H1 (cell line): ENCODE measurements around the gene L3HYPDH. TPM values are rescaled to one million over a fixed set of nuclear protein-coding genes. Genes with fewer than 3 reads are reported as not detected.

Experiments
- CTCF ChIA-PET: fragments of 300-600 bp; sonication (Branson Sonifier 250); formaldehyde crosslinking; loops from one replicate; lab custom pipeline; 2021; ENCODE audit not compliant: partially characterized antibody; lab: Charles Lee
- POLR2A ChIA-PET: fragments of 300-600 bp; sonication (Branson Sonifier 250); formaldehyde crosslinking; loops from one replicate; lab custom pipeline; 2021; ENCODE audit warnings: inconsistent platforms; ENCODE audit not compliant: partially characterized antibody; lab: Charles Lee
- DNase-seq, 2 experiments: peaks; one replicate each; pipeline versions ENCODE4 v3.0.0 to v3.0.0-alpha.2; 2010 to 2022; ENCODE audit warnings: low spot score in 2 of 2, low read depth in 1 of 2, mixed read lengths in 1 of 2
- FAIRE-seq: peaks from 2 replicates; lab custom pipeline; 2011; peaks lifted over from hg19 to GRCh38; lab: Jason Lieb, UNC
- H2AFZ ChIP-seq: 2 replicates; pipeline ENCODE4 v1.8.1; 2012; ENCODE audit warnings: low read length, inconsistent platforms
- H2AK5ac ChIP-seq: 2 replicates; pipeline ENCODE4 v1.6.1; 2013; ENCODE audit warnings: low read depth, low read length
- H2BK120ac ChIP-seq: replicated peaks from 2 replicates; pipeline ENCODE3; 2013; ENCODE audit warnings: low read depth, low read length, inconsistent platforms
- H2BK12ac ChIP-seq: 2 replicates; pipeline ENCODE4 v1.6.1; 2013; ENCODE audit warnings: low read depth, low read length
- H2BK15ac ChIP-seq: 2 replicates; pipeline ENCODE4 v1.6.1; 2013; ENCODE audit warnings: low read length
- H2BK20ac ChIP-seq: 2 replicates; pipeline ENCODE4 v1.6.1; 2013; ENCODE audit warnings: low read length
- H2BK5ac ChIP-seq: 2 replicates; pipeline ENCODE4 v1.6.1; 2013; ENCODE audit warnings: low read depth, low read length
- H3K14ac ChIP-seq: 2 replicates; pipeline ENCODE4 v1.6.1; 2013; ENCODE audit warnings: inconsistent platforms; ENCODE audit not compliant: insufficient read length
- H3K18ac ChIP-seq: 2 replicates; pipeline ENCODE4 v1.6.1; 2013; ENCODE audit warnings: low read length; ENCODE audit errors: extremely low read depth
- H3K23ac ChIP-seq: 2 replicates; pipeline ENCODE4 v1.6.1; 2013; ENCODE audit warnings: inconsistent platforms; ENCODE audit not compliant: insufficient read length
- H3K23me2 ChIP-seq: 2 replicates; pipeline ENCODE4 v1.6.1; 2013; ENCODE audit warnings: low read depth, low read length
- H3K27ac ChIP-seq: 2 replicates; pipeline ENCODE4 v1.6.1; 2011; ENCODE audit warnings: low read depth, low read length, inconsistent platforms
- H3K27me3 ChIP-seq, 4 experiments: replicated peaks in 1 of 4; 1 replicate in 1 of 4; 2 replicates in 3 of 4; pipeline versions ENCODE4 v1.6.1 to v1.8.1; 2011 to 2013; ENCODE audit warnings: low read length in 3 of 4, mild to moderate bottlenecking in 3 of 4, inconsistent platforms in 2 of 4, mixed read lengths in 2 of 4, moderate library complexity in 1 of 4; ENCODE audit not compliant: control insufficient read depth in 3 of 4, insufficient read depth in 3 of 4; ENCODE audit errors: extremely low read depth in 1 of 4
- H3K36me3 ChIP-seq, 4 experiments: 2 replicates each; pipeline versions ENCODE4 v1.6.1 to v1.8.1; 2011 to 2013; ENCODE audit warnings: mild to moderate bottlenecking in 4 of 4, low read length in 3 of 4, moderate library complexity in 2 of 4, control low read depth in 1 of 4, inconsistent platforms in 1 of 4; ENCODE audit not compliant: insufficient read depth in 4 of 4, control insufficient read depth in 2 of 4
- H3K4ac ChIP-seq: replicated peaks from 2 replicates; pipeline ENCODE3; 2013; ENCODE audit warnings: low read length, low read depth, mixed read lengths, inconsistent platforms; ENCODE audit not compliant: insufficient read length
- H3K4me1 ChIP-seq, 4 experiments: replicated peaks in 1 of 4; 1 replicate in 1 of 4; 2 replicates in 3 of 4; pipeline versions ENCODE4 v1.6.1 to v1.8.1; 2011 to 2013; ENCODE audit warnings: low read length in 3 of 4, inconsistent platforms in 2 of 4, mixed read lengths in 1 of 4; ENCODE audit not compliant: insufficient read depth in 4 of 4, control insufficient read depth in 3 of 4
- H3K4me2 ChIP-seq, 2 experiments: 2 replicates each; pipeline versions ENCODE4 v1.6.1 to v1.8.1; 2011 to 2013; ENCODE audit warnings: low read depth in 2 of 2, low read length in 2 of 2, control low read depth in 1 of 2, inconsistent platforms in 1 of 2, mild to moderate bottlenecking in 1 of 2; ENCODE audit not compliant: insufficient read depth in 1 of 2
- H3K4me3 ChIP-seq, 4 experiments: fragments of 200-600, 300-600 bp in 1 of 4; sonication (generic), shearing (Covaris generic), sonication (Bioruptor Twin) in 1 of 4; 2 replicates each; pipeline versions ENCODE4 v1.5.1 to v1.8.1; 2011 to 2016; ENCODE audit warnings: low read length in 4 of 4, low read depth in 3 of 4, control low read depth in 2 of 4, inconsistent platforms in 2 of 4, mild to moderate bottlenecking in 2 of 4, mixed read lengths in 1 of 4, moderate library complexity in 1 of 4; ENCODE audit not compliant: insufficient read depth in 2 of 4; ENCODE audit errors: extremely low read depth in 1 of 4
- H3K56ac ChIP-seq: replicated peaks from 2 replicates; pipeline ENCODE3; 2013; ENCODE audit warnings: low read depth, mild to moderate bottlenecking, mixed read lengths, low read length, inconsistent platforms; ENCODE audit not compliant: insufficient read length
- H3K79me1 ChIP-seq: 2 replicates; pipeline ENCODE4 v1.6.1; 2013; ENCODE audit warnings: low read depth, low read length, control low read depth
- H3K79me2 ChIP-seq, 2 experiments: 2 replicates each; pipeline versions ENCODE4 v1.6.1 to v1.8.1; 2012 to 2013; ENCODE audit warnings: low read length in 2 of 2, mild to moderate bottlenecking in 2 of 2, inconsistent platforms in 1 of 2; ENCODE audit not compliant: insufficient read depth in 2 of 2, control insufficient read depth in 1 of 2
- H3K9ac ChIP-seq, 4 experiments: replicated peaks in 1 of 4; 1 replicate in 1 of 4; 2 replicates in 3 of 4; pipeline versions ENCODE4 v1.6.1 to v1.8.1; 2011 to 2013; ENCODE audit warnings: low read depth in 3 of 4, low read length in 3 of 4, control low read depth in 2 of 4, mild to moderate bottlenecking in 2 of 4, moderate library complexity in 2 of 4, inconsistent platforms in 1 of 4; ENCODE audit errors: extremely low read depth in 1 of 4
- H3K9me3 ChIP-seq, 2 experiments: 2 replicates each; pipeline versions ENCODE4 v1.6.1 to v1.8.1; 2012 to 2013; ENCODE audit warnings: mild to moderate bottlenecking in 2 of 2, moderate library complexity in 2 of 2, control low read depth in 1 of 2, inconsistent platforms in 1 of 2, low read depth in 1 of 2, low read length in 1 of 2, mixed read lengths in 1 of 2; ENCODE audit not compliant: insufficient read depth in 2 of 2
- H4K20me1 ChIP-seq, 2 experiments: replicated peaks in 1 of 2; 2 replicates each; pipeline versions ENCODE3 to v1.8.1; 2011 to 2013; ENCODE audit warnings: inconsistent platforms in 2 of 2, low read length in 2 of 2, mild to moderate bottlenecking in 1 of 2; ENCODE audit not compliant: insufficient read depth in 2 of 2, control insufficient read depth in 1 of 2
- H4K5ac ChIP-seq: 2 replicates; pipeline ENCODE4 v1.6.1; 2013; ENCODE audit warnings: low read length, low read depth, mixed read lengths, inconsistent platforms; ENCODE audit not compliant: insufficient read length
- H4K8ac ChIP-seq: 2 replicates; pipeline ENCODE4 v1.8.0; 2013; ENCODE audit warnings: mild to moderate bottlenecking, moderate library complexity, low read length, inconsistent platforms; ENCODE audit not compliant: insufficient read depth; ENCODE audit errors: extremely low read depth
- H4K91ac ChIP-seq: replicated peaks from 2 replicates; pipeline ENCODE3; 2013; ENCODE audit warnings: low read length, mixed read lengths, inconsistent platforms; ENCODE audit not compliant: insufficient read length
- BACH1 ChIP-seq: IDR thresholded peaks from 2 replicates; pipeline ENCODE4 v1.6.1; 2012; ENCODE audit warnings: low read length, improper control_type of control experiment
- CBX5 ChIP-seq: fragments of 300-800, 300-1000 bp; sonication (generic); IDR thresholded peaks from 2 replicates; pipeline ENCODE4 v1.7.1; 2016; ENCODE audit warnings: antibody characterized with exemption, low read length, low read depth
- CHD2 ChIP-seq: IDR thresholded peaks from 2 replicates; pipeline ENCODE4 v1.6.1; 2012; ENCODE audit warnings: low read length, improper control_type of control experiment
- GTF2F1 ChIP-seq: IDR thresholded peaks from 2 replicates; pipeline ENCODE4 v1.6.1; 2012; ENCODE audit warnings: low read depth, low read length, improper control_type of control experiment, borderline replicate concordance
- HDAC2 ChIP-seq, 2 experiments: fragments of 300-600 bp in 1 of 2; sonication (generic) in 1 of 2; IDR thresholded peaks; 2 replicates each; pipeline ENCODE4 v1.6.1; 2011 to 2012; ENCODE audit warnings: low read depth in 2 of 2, low read length in 2 of 2, mild to moderate bottlenecking in 2 of 2, moderate library complexity in 2 of 2, borderline replicate concordance in 1 of 2, inconsistent platforms in 1 of 2
- KDM1A ChIP-seq: fragments of 200-600, 300-600 bp; sonication (generic); IDR thresholded peaks from 2 replicates; pipeline ENCODE4 v1.7.1; 2016; ENCODE audit warnings: mild to moderate bottlenecking, low read length, borderline replicate concordance
- KDM4A ChIP-seq: IDR thresholded peaks from one replicate; pipeline ENCODE4 v1.7.1; 2012; ENCODE audit warnings: low read depth, mild to moderate bottlenecking, moderate library complexity, low read length, inconsistent platforms; ENCODE audit not compliant: severe bottlenecking
- POLR2AphosphoS5 ChIP-seq: IDR thresholded peaks from 2 replicates; pipeline ENCODE4 v1.6.1; 2011; ENCODE audit warnings: low read depth, low read length
- RXRA ChIP-seq: IDR thresholded peaks from 2 replicates; pipeline ENCODE4 v1.6.1; 2011; ENCODE audit warnings: low read depth, mild to moderate bottlenecking, low read length, moderate library complexity; ENCODE audit not compliant: insufficient read depth
- SAP30 ChIP-seq: fragments of 300-600 bp; sonication (generic); IDR thresholded peaks from 2 replicates; pipeline ENCODE4 v1.7.1; 2012; ENCODE audit warnings: low read length, moderate library complexity, mild to moderate bottlenecking, inconsistent platforms; ENCODE audit not compliant: insufficient read depth, insufficient replicate concordance
- ZNF274 ChIP-seq: IDR thresholded peaks from 2 replicates; pipeline ENCODE4 v1.7.0; 2012; ENCODE audit warnings: low read length, borderline replicate concordance; ENCODE audit errors: extremely low read depth
- WGBS, 2 experiments: shearing (Covaris generic) in 1 of 2; methylation state at CpG; one replicate each; pipeline versions ENCODE4 v1.1.6 to v1.1.7; 2013 to 2015; ENCODE audit warnings: low lambda C conversion rate in 2 of 2, mixed read lengths in 2 of 2, inconsistent platforms in 1 of 2, low coverage in 1 of 2, missing lambda C conversion rate in 1 of 2; ENCODE audit not compliant: insufficient replicate concordance in 2 of 2, insufficient coverage in 1 of 2, insufficient read length in 1 of 2; ENCODE audit errors: extremely low coverage in 1 of 2, missing lambda C conversion rate in 1 of 2; 5-methylcytosine and 5-hydroxymethylcytosine counted together
- polyA plus RNA-seq, 7 experiments: library from polyadenylated mRNA; depleted of rRNA in 3 of 7; stranded (reverse) in 5 of 7; unstranded in 2 of 7; fragments of >200 nt in 5 of 7; fragments of 200-250 nt in 2 of 7; gene quantifications; 1 replicate in 5 of 7; 2 replicates in 1 of 7; 4 replicates in 1 of 7; pipeline versions ENCODE4 v1.2.1 to v1.2.3, GENCODE V29; 2011 to 2013; ENCODE audit warnings: missing spikeins in 2 of 7, mixed read lengths in 2 of 7
- total RNA-seq: library from RNA; stranded (reverse); fragmentation: NEBNext Ultra II Directional; extraction: Animal tissue kit (Norgen Biotek cat#: 25700); gene quantifications from 2 replicates; pipeline ENCODE4 v1.2.1, GENCODE V29; 2021
- TF ChIP-seq, protein P1 (sequence below): IDR thresholded peaks from 2 replicates; pipeline ENCODE4 v1.6.1; 2012; ENCODE audit warnings: inconsistent platforms

Gene L3HYPDH
- total and polyA plus RNA-seq, 2 of the 8 experiments (the other 6 are each of a cell fraction or from before 2014, with no cell fraction given): 11.2 to 15.8 TPM

DNA sequence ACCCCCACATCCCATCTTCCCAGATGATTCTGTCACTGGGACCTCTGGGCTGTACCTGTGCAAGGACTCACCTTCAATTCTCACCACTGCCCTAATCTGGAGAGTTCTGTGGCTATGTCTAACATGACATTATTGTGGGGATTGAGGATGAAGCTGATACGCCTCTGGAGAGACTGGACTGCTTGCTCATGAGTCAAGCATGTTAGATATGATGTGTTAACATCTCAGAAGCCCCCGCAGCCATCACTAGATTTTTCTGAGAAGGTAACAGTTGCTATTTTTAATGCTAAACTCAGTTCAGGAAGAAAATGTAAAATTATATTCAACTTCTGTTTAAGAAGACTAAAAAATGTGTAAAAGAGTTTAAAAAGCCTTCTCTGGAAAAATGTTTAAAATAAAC is 25.8 kb upstream of the L3HYPDH start:
- no peak overlapping the region for H3K14ac ChIP-seq
- H3K79me2 ChIP-seq: no peaks in the 10 kb centered on the region
- H2AFZ ChIP-seq: no peak overlapping the region
- H2AK5ac ChIP-seq: no peak overlapping the region
- H2BK5ac ChIP-seq: no peak overlapping the region
- no peak overlapping the region for H4K8ac ChIP-seq
- no peak overlapping the region for H2BK12ac ChIP-seq
- H2BK120ac ChIP-seq: no peak overlapping the region
- H3K4me1 ChIP-seq: peaks cover 0 to 3% (median under 1%) of the 10 kb centered on the region in 4 experiments; a peak in 2 of 7 replicates
- no peak overlapping the region for H3K27ac ChIP-seq
- no peak overlapping the region for H2BK20ac ChIP-seq
- ChIA-PET POLR2A (no interaction called here), CTCF (interaction anchor here (0.8 to 14.6 kb wide), 7 partner anchors 52 to 388 kb away, joined by 4 to 462 read pairs (median 5); partner anchors contain the start of gene CCDC175)
- H3K79me1 ChIP-seq: no peaks in the 10 kb centered on the region
- FAIRE-seq: no peak
- H4K5ac ChIP-seq: no peak overlapping the region
- H3K4ac ChIP-seq: no peak overlapping the region
- H3K23ac ChIP-seq: no peak overlapping the region
- no peak overlapping the region for H2BK15ac ChIP-seq
- H3K4me3 ChIP-seq: no peak overlapping the region
- peaks cover 0 to 5% of the 10 kb centered on the region in 2 experiments; a peak in 1 of 4 replicates for H3K9me3 ChIP-seq
- no peaks in the 10 kb centered on the region for H4K20me1 ChIP-seq
- no peak overlapping the region for H3K56ac ChIP-seq
- H3K4me2 ChIP-seq: no peak overlapping the region
- no peak overlapping the region for H3K18ac ChIP-seq
- no peaks in the 10 kb centered on the region for H3K23me2 ChIP-seq
- no peaks in the 10 kb centered on the region; a peak in 1 of 8 replicates for H3K36me3 ChIP-seq
- DNase-seq: no peak
- H3K27me3 ChIP-seq: no peaks in the 10 kb centered on the region
- no peak overlapping the region for H4K91ac ChIP-seq
- H3K9ac ChIP-seq: no peak overlapping the region
- WGBS, 2 experiments: 86% methylated on average over 2 of the region's 2 CpGs; no CpG with 5 or more reads in 1 of the 2 experiments
- no peak for TF ChIP-seq POLR2AphosphoS5
- no peak for TF ChIP-seq KDM4A
- TF ChIP-seq KDM1A: no peak
- no peak for TF ChIP-seq CHD2
- TF ChIP-seq, protein P1, sequence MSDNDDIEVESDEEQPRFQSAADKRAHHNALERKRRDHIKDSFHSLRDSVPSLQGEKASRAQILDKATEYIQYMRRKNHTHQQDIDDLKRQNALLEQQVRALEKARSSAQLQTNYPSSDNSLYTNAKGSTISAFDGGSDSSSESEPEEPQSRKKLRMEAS: no peak
- no peak for TF ChIP-seq RXRA
- TF ChIP-seq HDAC2 (IDR thresholded peaks at IDR 0.05; ENCODE audit: borderline replicate concordance in 1 of 2, low read depth in 2 of 2, low read length in 2 of 2): no peak
- no peak for TF ChIP-seq ZNF274
- no peak for TF ChIP-seq CBX5
- TF ChIP-seq SAP30: no peak
- TF ChIP-seq BACH1: no peak
- no peak for TF ChIP-seq GTF2F1
